GM12891 (cell line): Measurements from ENCODE around the gene NRXN3.

Source experiments
- PAX5 ChIP-seq: IDR thresholded peaks from 2 replicates; pipeline ENCODE4 v1.6.1; 2011; ENCODE audit warnings: low read length, moderate library complexity, mild to moderate bottlenecking; ENCODE audit not compliant: insufficient read depth, severe bottlenecking
- POLR2A ChIP-seq: IDR thresholded peaks from 2 replicates; pipeline ENCODE4 v1.6.1; 2011; ENCODE audit warnings: low read depth, low read length, control low read depth
- POLR2AphosphoS5 ChIP-seq: IDR thresholded peaks from 2 replicates; pipeline ENCODE4 v1.6.1; 2011; ENCODE audit warnings: low read depth, low read length, control low read depth
- POU2F2 ChIP-seq: IDR thresholded peaks from 2 replicates; pipeline ENCODE4 v1.6.1; 2011; ENCODE audit warnings: low read depth, mild to moderate bottlenecking, control low read depth, low read length, moderate library complexity
- SPI1 ChIP-seq: IDR thresholded peaks from 2 replicates; pipeline ENCODE4 v1.6.1; 2011; ENCODE audit warnings: low read depth, low read length, control low read depth
- TAF1 ChIP-seq: IDR thresholded peaks from 2 replicates; pipeline ENCODE4 v1.6.1; 2011; ENCODE audit warnings: low read depth, low read length, control low read depth

GRCh38 chr14:79321070-79321469, 1150.9 kb downstream of the NRXN3 start:
- TF ChIP-seq POLR2A, result no peak
- no peak for TF ChIP-seq POLR2AphosphoS5
- TF ChIP-seq TAF1, result no peak
- TF ChIP-seq SPI1, result no peak
- no peak for TF ChIP-seq PAX5
- TF ChIP-seq POU2F2, result no peak
